UCSD-AML1 (cell line): Measurements from ENCODE around the gene EYS.
"Not testable (repeated sequence)": the region's sequence is repeated elsewhere in the genome, so short reads cannot be mapped to it uniquely, and the experiment has no call there.

Experiments
- DNase-seq: peaks from one replicate; lab custom pipeline; 2025; ENCODE audit not compliant: unreplicated experiment; lab: John Stamatoyannopoulos, UW

Gene EYS

GRCh38 chr6:63807056-63807455 is 1900.0 kb downstream of the EYS start:
- no peak for DNase-seq

GRCh38 chr6:63806573-63806913 is 1900.5 kb downstream of the EYS start:
- no peak for DNase-seq

GRCh38 chr6:63805808-63806572 is 1901.0 kb downstream of the EYS start:
- DNase-seq = peak; percentile 10

GRCh38 chr6:63805345-63805744 is 1901.7 kb downstream of the EYS start:
- DNase-seq = no peak

GRCh38 chr6:63804381-63804956 is 1902.6 kb downstream of the EYS start:
- DNase-seq = peak; percentile 6

DNA sequence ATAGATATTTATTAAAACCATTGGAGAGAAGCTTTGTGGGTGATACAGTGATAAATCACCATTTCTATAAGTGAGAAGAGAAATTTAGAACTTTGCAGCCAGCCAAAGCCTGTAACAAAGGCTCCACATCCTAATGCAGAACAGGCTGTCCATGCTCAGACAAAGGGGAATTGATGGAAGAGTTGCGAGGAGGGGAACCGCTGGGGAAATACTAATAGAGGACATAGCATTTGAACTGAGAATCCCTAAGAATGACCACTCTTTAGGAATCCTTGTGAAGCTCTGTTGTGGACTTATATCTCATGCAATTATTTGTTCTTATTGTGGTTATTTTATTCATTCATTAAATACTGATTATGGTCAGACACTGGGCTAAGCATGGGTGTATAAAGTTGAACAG is 1903.7 kb downstream of the EYS start:
- DNase-seq = no peak

DNA sequence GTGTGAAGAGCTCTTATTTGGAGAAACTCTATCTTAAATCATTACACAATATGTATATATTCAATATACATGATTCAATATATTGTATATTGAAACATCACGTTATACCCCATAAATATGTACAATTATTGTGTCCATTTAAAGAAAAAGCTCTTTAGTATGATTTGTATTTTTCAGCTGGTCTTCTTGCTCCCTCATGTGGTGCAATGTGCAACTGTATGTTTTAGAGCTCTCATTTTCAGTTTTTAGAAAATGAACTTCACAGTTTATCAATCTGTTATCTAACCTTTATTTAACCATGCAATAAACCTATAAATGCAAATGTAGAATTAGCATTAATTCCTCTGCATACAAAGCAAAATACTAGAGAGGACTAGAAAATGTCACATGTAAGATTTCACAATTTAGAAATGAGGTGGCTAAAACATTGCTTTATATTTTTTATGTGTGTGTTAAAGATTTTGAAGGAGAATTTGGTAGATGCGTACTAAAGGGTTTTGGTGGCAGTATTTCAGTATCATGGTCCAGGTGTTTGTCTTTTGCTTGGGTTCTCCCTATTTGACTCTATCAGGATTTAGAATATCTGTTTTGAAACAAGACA is 1904.3 kb downstream of the EYS start:
- DNase-seq = no peak

- not testable (repeated sequence) for DNase-seq
Measured at GRCh38 chr6:63800386-63800785, 1906.6 kb downstream of the EYS start.

GRCh38 chr6:63799813-63800212 is 1907.2 kb downstream of the EYS start:
- no peak for DNase-seq

- DNase-seq = no peak
Measured at GRCh38 chr6:63799313-63799712, 1907.7 kb downstream of the EYS start.

- no peak for DNase-seq
Measured at GRCh38 chr6:63798378-63798777, 1908.6 kb downstream of the EYS start.

GRCh38 chr6:63797721-63798120 is 1909.3 kb downstream of the EYS start:
- DNase-seq = no peak

DNA sequence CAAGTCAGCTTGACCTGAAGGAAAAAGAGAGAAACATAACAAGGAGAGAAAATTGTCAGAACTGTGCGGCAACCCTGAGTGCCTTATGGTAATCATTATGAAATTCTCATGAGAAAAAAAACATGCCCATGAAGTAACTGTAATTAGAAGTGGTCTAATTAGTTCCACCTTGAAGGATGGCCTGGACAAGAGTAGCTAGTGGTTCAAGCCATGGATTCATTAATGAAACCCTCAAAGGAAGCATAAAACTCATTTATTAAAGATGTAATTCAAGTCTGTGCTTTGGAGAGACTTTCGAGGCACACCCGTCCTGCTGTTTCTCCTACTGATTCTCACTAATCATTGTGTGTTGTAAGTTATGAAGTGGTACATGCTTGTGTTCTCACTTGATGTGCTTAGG is 1911.2 kb downstream of the EYS start:
- no peak for DNase-seq

- no peak for DNase-seq
Measured at GRCh38 chr6:63795006-63795405, 1912.0 kb downstream of the EYS start.

GRCh38 chr6:63793465-63794137 is 1913.4 kb downstream of the EYS start:
- no peak for DNase-seq

- no peak for DNase-seq
Measured at GRCh38 chr6:63792736-63793464, 1914.1 kb downstream of the EYS start.

GRCh38 chr6:63790334-63790733 is 1916.7 kb downstream of the EYS start:
- DNase-seq = no peak

DNA sequence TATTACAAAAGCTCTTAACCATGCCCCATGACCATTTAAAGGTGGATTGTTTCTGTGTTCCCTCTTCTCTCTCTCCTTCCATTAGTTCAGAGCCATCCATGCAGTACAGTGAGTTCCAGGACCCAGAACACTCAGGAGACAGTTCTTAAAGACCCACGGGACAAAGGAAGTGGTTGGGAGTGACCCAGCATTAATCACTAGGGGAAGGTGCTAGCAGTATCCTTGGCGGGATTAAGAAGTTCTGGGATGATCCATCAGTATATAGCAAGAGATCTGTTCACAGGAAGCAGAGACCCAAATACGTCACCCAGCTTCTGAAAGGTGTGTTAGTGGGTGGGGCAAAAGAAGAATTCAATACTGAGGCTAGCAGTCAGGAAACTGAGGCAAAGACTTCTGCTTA is 1917.3 kb downstream of the EYS start:
- no peak for DNase-seq

GRCh38 chr6:63788569-63788968 is 1918.5 kb downstream of the EYS start:
- DNase-seq = no peak

- DNase-seq = no peak
Measured at GRCh38 chr6:63787021-63787420, 1920.0 kb downstream of the EYS start.

- DNase-seq = no peak
Measured at GRCh38 chr6:63785006-63785405, 1922.0 kb downstream of the EYS start.
